Dedifferentiated amniotic fluid mesenchymal stem cell (primary cell): ENCODE data around the gene FCRL4.
"Not testable (repeated sequence)": the region's sequence is repeated elsewhere in the genome, so short reads cannot be mapped to it uniquely, and the experiment has no call there.

Experiments
- DNase-seq: peaks from one replicate; pipeline ENCODE4 v3.0.0-alpha.2; 2016; ENCODE audit errors: extremely low spot score

The FCRL4 gene

GRCh38 chr1:157551694-157552693 lies 45.9 kb downstream of the FCRL4 start, which contains the start of gene FCRL5:
Gene FCRL5, minus strand, starts transcription at chr1:157552515. Its CDS starts 153 bp downstream, at chr1:157552362.
- no peak for DNase-seq

GRCh38 chr1:157548081-157548480 lies 49.8 kb downstream of the FCRL4 start:
- DNase-seq = not testable (repeated sequence)

- no peak for DNase-seq
Measured at GRCh38 chr1:157542676-157543075, 55.2 kb downstream of the FCRL4 start.

GRCh38 chr1:157540852-157541251 lies 57.0 kb downstream of the FCRL4 start:
- no peak for DNase-seq

GRCh38 chr1:157540160-157540748 lies 57.6 kb downstream of the FCRL4 start:
- DNase-seq = no peak

GRCh38 chr1:157539568-157539967 lies 58.3 kb downstream of the FCRL4 start:
- no peak for DNase-seq

GRCh38 chr1:157532569-157532968 lies 65.3 kb downstream of the FCRL4 start:
- no peak for DNase-seq

GRCh38 chr1:157523774-157524493 lies 74.0 kb downstream of the FCRL4 start:
- DNase-seq = no peak
